Activated T-cell treated with anti-CD3 and anti-CD28 coated beads for 1 hour (primary cell): Measurements from ENCODE around the gene DPP4.
"Not testable (repeated sequence)": the region's sequence is repeated elsewhere in the genome, so short reads cannot be mapped to it uniquely, and the experiment has no call there.

ENCODE experiments used
- DNase-seq: peaks from one replicate; pipeline ENCODE4 v3.0.0-alpha.2; 2020; ENCODE audit warnings: low read depth

Gene DPP4

GRCh38 chr2:162057426-162057825 lies 16.6 kb downstream of the DPP4 start:
- DNase-seq: no peak

GRCh38 chr2:162056796-162057399 lies 17.1 kb downstream of the DPP4 start:
- no peak for DNase-seq

DNA sequence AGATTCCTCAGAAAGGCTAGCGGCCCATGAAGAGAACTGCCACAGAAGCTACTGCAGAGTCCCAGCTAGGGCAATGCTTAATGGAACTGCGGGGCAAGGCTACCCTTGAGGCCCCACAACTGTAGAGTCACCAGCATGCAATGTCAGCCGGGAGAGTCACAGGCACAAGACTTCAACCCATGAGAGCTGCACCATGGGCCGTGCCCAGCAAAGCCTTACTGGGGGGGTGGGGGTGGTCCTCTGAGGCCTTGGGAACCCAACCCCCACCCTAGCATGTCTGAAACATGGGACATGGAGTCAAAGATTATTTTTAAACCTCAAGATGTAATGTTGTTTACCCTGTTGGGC lies 20.2 kb downstream of the DPP4 start:
- no peak for DNase-seq

DNA sequence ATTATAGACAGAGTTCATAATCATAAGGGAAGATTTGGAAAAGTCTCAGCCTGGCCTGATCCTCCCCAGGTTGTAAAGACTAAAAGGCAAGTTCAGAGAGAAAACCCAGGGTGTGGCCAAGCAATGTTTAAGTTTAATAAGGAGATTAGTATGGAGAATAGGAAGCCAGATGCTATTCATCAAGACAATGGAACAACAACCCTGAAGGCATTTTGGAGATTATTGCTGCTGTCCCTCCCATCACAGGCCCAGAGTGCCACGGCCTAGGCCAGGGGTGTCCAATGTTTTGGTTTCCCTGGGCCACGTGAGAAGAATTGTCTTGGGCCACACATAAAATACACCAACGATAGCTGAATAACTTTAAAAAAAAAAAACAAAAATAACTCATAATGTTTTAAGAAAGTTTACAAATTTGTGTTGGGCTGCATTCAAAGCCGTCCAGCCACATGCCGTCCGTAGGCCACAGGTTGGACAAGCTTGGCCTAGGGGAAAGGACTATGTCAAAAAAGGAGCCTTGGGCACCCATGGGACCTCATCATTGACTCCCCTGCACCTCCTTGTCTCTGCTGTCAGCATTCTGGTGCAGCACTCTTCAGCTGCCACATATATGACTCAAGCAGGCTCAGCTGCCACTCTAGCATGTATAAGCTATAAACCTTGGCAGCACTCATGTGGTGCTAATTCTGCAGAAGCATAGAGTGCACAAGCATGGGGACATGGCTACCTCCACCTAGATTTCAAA lies 20.8 kb downstream of the DPP4 start:
- no peak for DNase-seq

- DNase-seq: no peak
Observed at GRCh38 chr2:162050513-162050961, 23.5 kb downstream of the DPP4 start.

DNA sequence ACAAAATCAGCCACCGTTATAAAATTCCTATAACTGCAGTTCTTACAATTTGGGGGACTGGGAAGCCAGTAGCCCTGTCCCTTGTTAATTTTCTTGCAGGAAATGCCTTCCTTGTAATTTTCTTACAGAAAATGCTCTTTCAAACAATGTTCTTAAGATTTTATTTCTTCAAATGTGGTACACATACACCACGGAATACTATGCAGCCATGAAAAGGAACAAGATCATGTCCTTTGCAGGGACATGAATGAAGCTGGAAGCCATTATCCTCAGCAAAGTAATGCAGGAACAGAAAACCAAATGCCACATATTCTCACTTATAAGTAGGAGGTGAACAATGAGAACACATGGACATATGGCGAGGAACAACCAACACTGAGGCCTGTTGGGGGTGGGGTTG lies 24.9 kb downstream of the DPP4 start:
- DNase-seq: not testable (repeated sequence)

- no peak for DNase-seq
Observed at GRCh38 chr2:162044586-162044985, 29.4 kb downstream of the DPP4 start.

GRCh38 chr2:162043132-162043531 lies 30.9 kb downstream of the DPP4 start:
- DNase-seq: no peak

- DNase-seq: no peak
Observed at GRCh38 chr2:162041485-162041884, 32.5 kb downstream of the DPP4 start.

DNA sequence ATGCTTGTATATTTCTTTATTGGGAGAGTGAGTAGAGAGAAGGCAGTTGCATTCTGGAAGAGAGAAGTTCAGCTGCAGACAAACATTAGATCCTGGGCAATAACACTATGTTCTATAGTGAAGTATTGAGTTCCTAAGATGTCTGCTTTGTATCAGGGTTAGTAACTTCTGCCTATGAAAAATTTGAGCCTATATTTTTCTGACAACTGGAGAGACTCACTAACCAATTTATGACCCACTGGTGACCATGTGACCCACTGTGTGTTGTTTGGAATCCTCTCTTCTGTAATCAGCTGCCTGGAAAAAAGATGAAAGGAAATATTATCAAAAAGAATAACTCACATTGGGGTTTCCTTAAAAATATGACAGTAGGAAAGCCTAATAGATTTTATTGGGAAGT lies 35.3 kb downstream of the DPP4 start:
- no peak for DNase-seq

DNA sequence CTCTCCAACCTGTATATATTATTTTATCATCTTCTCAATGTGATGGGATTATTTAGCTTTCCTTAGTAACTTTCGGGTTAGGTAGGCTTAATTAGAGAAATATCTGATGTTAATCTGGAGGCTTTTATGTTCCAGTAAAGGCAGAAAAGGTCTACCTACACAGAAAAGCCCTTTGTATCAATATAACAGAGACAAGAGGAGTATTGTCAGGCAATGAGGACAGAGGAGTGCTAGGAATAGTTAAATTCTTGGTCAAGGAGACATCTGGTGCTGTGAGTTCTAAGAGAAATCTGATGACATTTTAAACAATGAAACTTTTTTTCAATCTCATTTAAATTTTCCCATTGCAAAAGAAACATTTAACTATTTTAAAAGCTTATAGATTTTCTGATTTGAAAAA lies 36.1 kb downstream of the DPP4 start:
- DNase-seq: no peak

DNA sequence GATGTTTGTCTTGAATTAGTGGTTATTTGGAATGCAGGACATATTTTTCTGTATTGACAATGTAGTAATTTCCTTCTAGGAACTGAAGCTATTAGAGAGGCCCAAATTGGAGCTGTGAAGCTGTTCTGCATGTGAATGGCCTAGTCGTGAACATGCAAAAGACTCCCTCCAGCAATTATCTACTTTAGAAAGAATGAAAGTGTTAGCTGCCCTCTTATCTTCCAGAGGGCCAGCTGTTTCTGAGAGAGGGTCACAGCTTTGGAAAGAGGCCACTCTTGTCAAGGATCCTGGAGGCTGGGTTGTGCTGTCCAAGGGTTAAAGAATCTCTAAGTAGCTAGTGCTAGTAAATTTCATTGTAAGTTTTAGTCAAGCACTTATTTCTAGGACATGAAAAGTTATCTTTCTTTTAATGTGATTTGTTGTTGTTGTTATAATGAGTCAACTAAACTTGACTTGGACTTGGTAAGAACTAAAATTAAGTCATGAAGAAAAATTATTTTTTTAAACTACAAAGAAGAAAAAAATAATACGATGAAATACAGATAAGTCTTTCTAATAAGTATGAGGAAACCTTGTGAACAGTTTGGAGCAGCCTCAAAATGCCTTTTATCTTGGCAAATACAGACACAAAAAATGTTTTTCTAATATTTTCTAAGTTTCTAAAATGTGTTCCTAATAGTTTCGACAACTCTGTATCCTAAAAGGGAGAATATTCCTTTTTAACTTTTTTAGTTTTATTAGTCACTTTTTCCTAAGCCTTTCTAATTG lies 36.8 kb downstream of the DPP4 start:
- no peak for DNase-seq

DNA sequence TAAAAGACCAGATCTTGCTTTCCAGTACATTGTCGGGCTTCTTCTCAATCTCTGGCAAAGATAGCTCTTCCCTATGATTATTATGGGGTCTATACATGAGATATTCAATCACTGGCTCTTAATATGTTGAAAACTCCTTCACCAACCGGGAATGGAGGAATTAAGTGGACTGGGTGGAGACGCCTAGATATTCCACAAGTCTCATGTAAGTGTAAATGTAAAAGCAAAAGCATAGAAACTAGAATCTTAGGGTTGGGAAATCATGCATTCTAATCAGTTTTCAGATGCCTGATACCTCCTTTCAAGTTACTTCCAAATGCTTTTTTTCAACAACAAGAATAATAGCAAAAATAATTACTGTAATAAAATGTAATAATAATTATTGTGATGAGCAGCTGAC lies 38.0 kb downstream of the DPP4 start:
- no peak for DNase-seq

DNA sequence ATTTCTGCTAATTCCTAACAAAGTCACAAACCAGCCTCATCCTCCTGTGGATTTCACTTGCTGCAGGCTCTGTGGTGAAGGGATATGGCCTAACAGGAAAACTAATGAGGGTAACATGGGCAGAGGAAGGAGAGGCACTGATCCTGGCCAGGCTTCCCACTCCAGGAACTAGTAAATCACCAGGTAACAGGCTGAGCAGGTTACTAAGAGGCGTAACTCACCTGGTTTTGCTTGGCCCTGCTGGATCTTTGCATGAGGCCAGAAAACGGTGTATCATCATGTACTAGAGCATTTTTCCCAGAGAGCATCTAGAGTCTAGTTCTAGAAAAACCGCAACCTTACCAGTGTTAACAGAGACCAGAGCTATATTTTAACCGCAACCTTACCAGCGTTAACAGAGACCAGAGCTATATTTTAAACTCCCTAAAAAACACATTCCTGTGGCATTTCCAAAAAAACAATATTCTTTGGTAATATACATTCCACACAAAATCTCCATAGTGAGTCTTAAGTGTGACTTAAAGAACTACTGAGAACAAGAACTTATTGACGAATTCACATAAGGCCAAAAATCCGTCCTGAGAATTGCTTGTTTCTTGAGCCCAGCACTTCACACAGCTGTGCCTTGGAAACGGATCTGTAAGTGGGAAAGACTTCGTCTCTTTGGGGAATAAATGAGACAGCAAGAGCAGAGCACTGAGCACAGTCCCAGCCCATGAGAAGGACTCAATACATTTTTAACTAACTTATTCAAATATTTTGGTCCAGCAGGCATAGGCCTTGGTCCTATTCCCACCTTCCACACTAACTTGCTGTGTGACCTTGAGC lies 43.4 kb downstream of the DPP4 start:
- no peak for DNase-seq

GRCh38 chr2:162029287-162029901 lies 44.6 kb downstream of the DPP4 start:
- DNase-seq: no peak

GRCh38 chr2:162028511-162028910 lies 45.5 kb downstream of the DPP4 start:
- DNase-seq: no peak

GRCh38 chr2:162025121-162025911 lies 48.7 kb downstream of the DPP4 start:
- no peak for DNase-seq

GRCh38 chr2:162022290-162022945 lies 51.6 kb downstream of the DPP4 start:
- no peak for DNase-seq

DNA sequence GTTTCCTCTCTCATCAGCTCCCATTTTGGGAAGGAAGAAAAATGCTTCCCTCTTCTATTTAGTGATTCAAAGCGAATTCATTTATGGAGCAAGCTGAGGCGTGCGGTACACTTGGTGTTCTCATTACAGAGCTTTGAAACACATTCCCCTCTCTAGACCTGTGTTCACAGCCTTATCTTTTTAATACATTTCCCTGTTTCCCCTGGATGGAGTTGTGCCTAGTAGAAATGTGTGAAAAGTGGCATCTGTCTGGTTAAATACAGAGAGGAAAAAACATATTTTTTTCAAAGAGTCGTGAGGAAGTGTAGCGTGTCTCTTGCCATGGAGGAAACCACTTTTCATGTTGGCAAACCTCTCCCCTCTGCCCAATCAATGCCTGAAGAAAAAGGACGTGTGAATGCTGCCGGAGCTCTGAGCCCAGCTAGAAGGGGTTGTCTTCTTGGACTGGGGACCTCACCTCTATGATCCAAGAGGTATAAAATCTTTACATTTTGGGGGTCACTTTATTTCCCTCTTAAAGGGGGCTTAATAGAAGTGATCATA lies 52.4 kb downstream of the DPP4 start:
- no peak for DNase-seq

GRCh38 chr2:162018530-162018929 lies 55.5 kb downstream of the DPP4 start:
- no peak for DNase-seq
